BJ (cell line): Measurements from ENCODE around the gene KRT16. TPM values are rescaled to one million over a fixed set of nuclear protein-coding genes. Genes with fewer than 3 reads are reported as not detected.

Experiments used
- CTCF ChIA-PET: fragments of 350-600 bp; formaldehyde crosslinking; extraction: SDS; loops from one replicate; lab custom pipeline; 2021; ENCODE audit warnings: antibody characterized with exemption, inconsistent platforms; lab: Yijun Ruan, JAX
- POLR2A ChIA-PET: fragments of 300-600 bp; sonication (Branson Sonifier 250); formaldehyde crosslinking; extraction: SDS; loops from one replicate; lab custom pipeline; 2021; ENCODE audit warnings: antibody characterized with exemption; lab: Charles Lee
- DNase-seq: peaks from one replicate; pipeline ENCODE4 v3.0.0-alpha.2; 2011; ENCODE audit warnings: low read depth
- H3K27me3 ChIP-seq: 2 replicates; pipeline ENCODE4 v1.6.0; 2011; ENCODE audit warnings: low read length; ENCODE audit not compliant: control insufficient read depth, insufficient read depth
- H3K36me3 ChIP-seq: 2 replicates; pipeline ENCODE4 v1.5.1; 2011; ENCODE audit warnings: low read length; ENCODE audit not compliant: control insufficient read depth, insufficient read depth
- H3K4me3 ChIP-seq: 2 replicates; pipeline ENCODE4 v1.5.1; 2011; ENCODE audit warnings: low read depth, mild to moderate bottlenecking, control low read depth, low read length
- polyA plus RNA-seq: library from polyadenylated mRNA; depleted of rRNA; stranded (reverse); fragments of >200 nt; gene quantifications from 2 replicates; pipeline ENCODE4 v1.2.3, GENCODE V29; 2011
- TF ChIP-seq, protein P1 (sequence below): IDR thresholded peaks from 2 replicates; pipeline ENCODE4 v1.5.1; 2011; ENCODE audit warnings: low read depth, mild to moderate bottlenecking, control low read depth, inconsistent platforms, low read length, moderate library complexity; ENCODE audit not compliant: insufficient read depth

KRT16 gene
- polyA plus RNA-seq, 1 experiment: 1.6 TPM

DNA sequence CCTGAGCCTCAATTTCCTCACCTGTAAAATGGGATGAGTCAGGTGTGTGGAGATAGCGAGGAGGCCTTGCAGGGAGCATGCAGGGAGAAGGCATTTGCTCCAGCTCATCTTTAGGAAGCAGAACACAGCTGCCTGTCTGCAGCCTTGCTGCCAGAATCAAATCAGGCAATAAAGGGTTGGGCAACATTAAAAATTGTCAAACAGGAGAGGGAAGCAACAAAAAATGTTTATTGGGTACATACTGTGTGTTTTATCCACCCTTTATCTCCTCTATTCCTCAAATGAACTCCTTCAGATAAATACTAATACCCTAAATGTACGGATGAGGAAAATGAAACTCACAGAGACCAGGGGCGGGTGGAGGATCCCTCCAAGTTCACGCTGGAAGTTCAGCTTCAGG is 12.2 kb downstream of the KRT16 start:
- CTCF ChIA-PET: interaction anchor here (1.6 to 3.6 kb wide), 2 partner anchors 48 to 51 kb away, joined by 4 to 14 read pairs; no protein-coding TSS in a partner anchor
- Histone ChIP-seq H3K36me3 (no peaks in the 10 kb centered on the region), H3K27me3 (peaks cover 4% of the 10 kb centered on the region; the same call in 1 of the 2 replicates), H3K4me3 (no peak overlapping the region)
- no peak for DNase-seq
- TF ChIP-seq, protein P1, sequence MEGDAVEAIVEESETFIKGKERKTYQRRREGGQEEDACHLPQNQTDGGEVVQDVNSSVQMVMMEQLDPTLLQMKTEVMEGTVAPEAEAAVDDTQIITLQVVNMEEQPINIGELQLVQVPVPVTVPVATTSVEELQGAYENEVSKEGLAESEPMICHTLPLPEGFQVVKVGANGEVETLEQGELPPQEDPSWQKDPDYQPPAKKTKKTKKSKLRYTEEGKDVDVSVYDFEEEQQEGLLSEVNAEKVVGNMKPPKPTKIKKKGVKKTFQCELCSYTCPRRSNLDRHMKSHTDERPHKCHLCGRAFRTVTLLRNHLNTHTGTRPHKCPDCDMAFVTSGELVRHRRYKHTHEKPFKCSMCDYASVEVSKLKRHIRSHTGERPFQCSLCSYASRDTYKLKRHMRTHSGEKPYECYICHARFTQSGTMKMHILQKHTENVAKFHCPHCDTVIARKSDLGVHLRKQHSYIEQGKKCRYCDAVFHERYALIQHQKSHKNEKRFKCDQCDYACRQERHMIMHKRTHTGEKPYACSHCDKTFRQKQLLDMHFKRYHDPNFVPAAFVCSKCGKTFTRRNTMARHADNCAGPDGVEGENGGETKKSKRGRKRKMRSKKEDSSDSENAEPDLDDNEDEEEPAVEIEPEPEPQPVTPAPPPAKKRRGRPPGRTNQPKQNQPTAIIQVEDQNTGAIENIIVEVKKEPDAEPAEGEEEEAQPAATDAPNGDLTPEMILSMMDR: no peak
- POLR2A ChIA-PET: no interaction called here

DNA sequence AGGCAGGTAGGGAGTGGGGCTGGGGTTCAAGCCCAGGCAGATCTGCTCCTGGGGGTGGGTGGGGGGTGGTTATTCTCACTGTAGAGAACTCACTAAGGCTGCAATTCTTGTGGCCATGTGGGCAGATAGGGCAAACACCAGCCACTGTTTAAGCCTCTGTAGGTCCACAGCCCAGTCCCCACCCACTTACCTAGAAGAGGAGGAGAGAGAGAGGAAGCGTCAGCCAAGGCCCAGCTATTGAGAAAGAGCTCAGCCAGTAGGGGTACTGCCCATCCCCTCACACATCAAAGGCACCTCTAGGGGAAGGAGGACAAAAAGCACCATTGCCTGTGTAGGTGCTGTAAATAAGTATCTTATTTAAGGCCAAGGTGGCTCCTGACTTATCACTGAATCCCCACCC is 12.9 kb downstream of the KRT16 start:
- DNase-seq: no peak
- POLR2A ChIA-PET: no interaction called here
- peaks cover 10% of the 10 kb centered on the region for H3K27me3 ChIP-seq
- no peaks in the 10 kb centered on the region for H3K36me3 ChIP-seq
- H3K4me3 ChIP-seq: no peak overlapping the region
- CTCF ChIA-PET: interaction anchor here (1.6 to 3.6 kb wide), 2 partner anchors 48 to 51 kb away, joined by 4 to 14 read pairs; no protein-coding TSS in a partner anchor
- TF ChIP-seq, protein P1: no peak

DNA sequence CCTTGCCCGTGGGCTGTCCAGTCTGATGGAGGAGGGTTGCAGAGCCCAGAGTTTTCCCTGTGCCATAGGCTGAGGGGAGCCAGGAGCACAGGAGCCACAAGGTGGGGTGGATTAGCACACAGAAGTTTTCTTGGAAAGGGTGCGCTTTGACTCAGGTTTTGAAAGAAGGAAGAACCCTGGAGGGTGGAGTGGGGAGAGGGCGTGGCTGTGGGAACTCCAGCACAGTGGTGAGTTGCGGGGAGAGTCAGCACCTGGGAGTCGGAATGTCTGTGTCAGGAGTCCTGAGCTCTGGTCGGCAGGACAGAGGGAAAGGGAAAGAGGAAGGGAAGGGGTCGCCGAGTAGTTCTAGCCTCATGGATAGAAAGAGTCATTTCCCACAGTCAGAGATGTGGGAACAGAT is 17.0 kb downstream of the KRT16 start:
- no peak overlapping the region for H3K4me3 ChIP-seq
- TF ChIP-seq, protein P1: no peak
- no peaks in the 10 kb centered on the region for H3K36me3 ChIP-seq
- H3K27me3 ChIP-seq: peaks cover 18% of the 10 kb centered on the region
- ChIA-PET POLR2A (no interaction called here), CTCF (interaction anchor here (1.0 to 1.7 kb wide), 2 partner anchors 46 to 53 kb away, joined by 4 read pairs; no protein-coding TSS in a partner anchor)
- DNase-seq: no peak

DNA sequence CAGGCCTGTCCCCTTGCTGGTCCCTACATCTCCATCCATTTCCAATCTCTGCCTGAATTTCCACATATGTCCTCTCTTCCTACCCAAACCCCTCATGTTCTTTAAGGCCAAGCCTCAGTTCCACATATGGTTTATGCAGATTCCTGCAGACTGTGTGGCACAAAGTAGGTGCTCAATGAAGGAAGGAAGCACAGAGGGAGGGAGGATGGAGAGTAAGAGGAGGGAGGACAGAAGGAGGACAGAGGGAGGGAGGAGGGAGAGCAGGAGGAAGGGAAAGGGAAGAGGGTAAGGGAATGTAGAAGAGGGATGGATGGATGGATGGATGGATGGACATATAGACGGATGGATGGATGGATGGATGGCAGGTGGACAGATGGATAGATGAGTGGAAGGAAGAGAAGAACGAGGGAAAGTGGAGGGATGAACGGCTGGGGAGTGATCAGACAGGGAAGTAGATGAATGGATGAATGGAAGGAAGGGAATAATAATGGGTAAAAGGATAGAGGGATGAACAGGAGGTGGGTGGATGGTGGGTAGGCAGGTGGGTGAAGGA is 18.1 kb downstream of the KRT16 start:
- no peak overlapping the region for H3K4me3 ChIP-seq
- H3K36me3 ChIP-seq: no peaks in the 10 kb centered on the region
- POLR2A ChIA-PET: interaction anchor here (0.6 kb wide), 1 partner anchor 1146 kb away, joined by 3 read pairs; no protein-coding TSS in a partner anchor
- H3K27me3 ChIP-seq: peaks cover 21% of the 10 kb centered on the region
- CTCF ChIA-PET: interaction anchor here (1.0 to 1.4 kb wide), 4 partner anchors 15 to 68 kb away, joined by 3 to 4 read pairs (median 3); no protein-coding TSS in a partner anchor
- no peak for DNase-seq
- TF ChIP-seq, protein P1: no peak

DNA sequence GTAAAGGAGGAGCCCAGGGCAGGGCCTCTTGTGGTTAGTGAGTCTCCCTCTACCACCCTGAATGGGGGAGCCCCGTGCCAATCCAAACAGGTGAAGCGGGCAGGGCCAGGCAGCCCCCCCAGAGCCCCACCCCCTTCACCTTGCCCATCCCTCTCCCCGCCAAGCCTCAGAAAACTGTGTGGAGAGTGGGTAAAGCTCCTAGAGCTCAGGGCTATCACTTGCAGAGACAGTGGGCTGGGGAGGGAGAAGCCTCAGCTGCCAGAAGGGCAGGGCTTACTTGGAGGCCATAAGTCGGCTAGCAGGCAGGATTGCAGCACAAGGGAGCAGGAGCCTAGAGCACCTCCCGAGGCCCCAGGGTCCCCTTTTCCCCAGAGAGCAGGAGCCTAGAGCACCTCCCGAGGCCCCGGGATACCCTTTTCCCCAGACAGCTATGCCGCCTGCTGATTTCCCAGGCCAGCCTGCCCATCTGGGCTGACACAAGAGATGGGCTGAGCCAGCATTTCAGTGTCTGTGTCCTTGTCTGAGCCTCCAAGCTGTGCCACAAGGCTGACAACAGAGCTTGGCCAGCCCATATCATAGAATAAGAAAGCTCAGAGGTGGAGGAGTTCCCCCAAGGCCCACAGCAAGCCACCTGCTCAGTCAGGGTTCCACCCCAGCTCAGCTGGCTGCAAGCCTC is 19.1 kb downstream of the KRT16 start:
- CTCF ChIA-PET: interaction anchor here (1.2 to 1.4 kb wide), 2 partner anchors 14 to 16 kb away, joined by 3 to 4 read pairs; no protein-coding TSS in a partner anchor
- no peaks in the 10 kb centered on the region for H3K36me3 ChIP-seq
- no peak overlapping the region for H3K4me3 ChIP-seq
- peaks cover 21% of the 10 kb centered on the region for H3K27me3 ChIP-seq
- POLR2A ChIA-PET: no interaction called here
- DNase-seq: no peak
- TF ChIP-seq, protein P1: no peak
